K562 (cell line): ENCODE results near the gene NELFE. TPM values are rescaled to one million over a fixed set of nuclear protein-coding genes. Genes with fewer than 3 reads are reported as not detected.

Experiments used
- ADNP ChIP-seq: fragments of 200-800 bp; sonication (Bioruptor generic); IDR thresholded peaks from 2 replicates; pipeline ENCODE4 v1.6.1; 2016; ENCODE audit warnings: missing genetic modification characterization, missing compliant biosample characterization
- BHLHE40 ChIP-seq: IDR thresholded peaks from 2 replicates; pipeline ENCODE4 v1.6.1; 2011; ENCODE audit warnings: low read length, improper control_type of control experiment
- FOXA1 ChIP-seq: fragments of 450-650 bp; IDR thresholded peaks from 2 replicates; pipeline ENCODE4 v1.6.1; 2016; ENCODE audit warnings: mild to moderate bottlenecking, borderline replicate concordance
- FOXM1 ChIP-seq, 2 experiments: fragments of 450-650 bp in 1 of 2; sonication (generic) in 1 of 2; formaldehyde crosslinking in 1 of 2; IDR thresholded peaks; 2 replicates each; pipeline versions ENCODE4 v1.6.1 to v1.9.0; 2017 to 2022; ENCODE audit warnings: low read depth in 2 of 2, mild to moderate bottlenecking in 2 of 2, missing genetic modification reagents in 1 of 2, moderate library complexity in 1 of 2
- JUNB ChIP-seq: fragments of 450-650 bp; formaldehyde crosslinking; conservative IDR thresholded peaks from 2 replicates; pipeline ENCODE4 v1.4.0; 2020; ENCODE audit warnings: mild to moderate bottlenecking
- KLF10 ChIP-seq: fragments of 250-450 bp; sonication (Bioruptor Pico); IDR thresholded peaks from 2 replicates; pipeline ENCODE4 v1.6.1; 2021; ENCODE audit warnings: matching md5 sums
- MGA ChIP-seq: fragments of 450-650 bp; IDR thresholded peaks from 2 replicates; pipeline ENCODE4 v1.6.1; 2016; ENCODE audit warnings: mild to moderate bottlenecking, moderate library complexity
- PRPF4 ChIP-seq: fragments of 200-400 bp; formaldehyde crosslinking; IDR thresholded peaks from one replicate; pipeline ENCODE4 v1.6.1; 2017; ENCODE audit warnings: low read length, low read depth, mild to moderate bottlenecking; ENCODE audit not compliant: insufficient read depth, poor library complexity, severe bottlenecking
- RCOR1 ChIP-seq, 2 experiments: IDR thresholded peaks; 2 replicates each; pipeline ENCODE4 v1.6.1; 2012; ENCODE audit warnings: low read depth in 2 of 2, low read length in 2 of 2, borderline replicate concordance in 1 of 2, improper control_type of control experiment in 1 of 2
- SRSF9 ChIP-seq: fragments of 200-400 bp; formaldehyde crosslinking; IDR thresholded peaks from 2 replicates; pipeline ENCODE4 v1.6.1; 2017; ENCODE audit warnings: low read depth, low read length, borderline replicate concordance
- ZBTB8A ChIP-seq: fragments of 450-650 bp; IDR thresholded peaks from 2 replicates; pipeline ENCODE4 v1.6.1; 2018; ENCODE audit warnings: mild to moderate bottlenecking, moderate library complexity; ENCODE audit not compliant: partially characterized antibody
- ZKSCAN3 ChIP-seq: fragments of 250-450 bp; sonication (Bioruptor Pico); IDR thresholded peaks from 2 replicates; pipeline ENCODE4 v1.4.0; 2020
- ZNF655 ChIP-seq: fragments of 250-450 bp; sonication (Bioruptor Pico); IDR thresholded peaks from 2 replicates; pipeline ENCODE4 v1.5.0; 2021
- ZNF77 ChIP-seq: fragments of 250-450 bp; sonication (Bioruptor Pico); IDR thresholded peaks from 2 replicates; pipeline ENCODE4 v1.5.0; 2020
- polyA plus RNA-seq, 8 experiments: library from polyadenylated mRNA; depleted of rRNA in 4 of 8; stranded (reverse) in 5 of 8; unstranded in 3 of 8; fragments of >200 nt; fragmentation: Nextera tagmentation in 2 of 8; fragmentation: Illumina TruSeq in 1 of 8; extraction: Ambion mirVana in 2 of 8; extraction: Trizol in 1 of 8; gene quantifications; 2 replicates each; pipeline versions ENCODE4 v1.2.1 to v1.2.3, GENCODE V29; 2011 to 2014; ENCODE audit warnings: inconsistent platforms in 1 of 8, missing spikeins in 1 of 8
- total RNA-seq, 7 experiments: library from RNA; depleted of rRNA in 6 of 7; stranded (reverse); fragments of >200 nt in 6 of 7; fragmentation: Illumina TruSeq in 2 of 7; extraction: Trizol in 2 of 7; gene quantifications; 2 replicates each; pipeline versions ENCODE4 v1.2.1 to v1.2.3, GENCODE V29; 2011 to 2021; ENCODE audit warnings: low replicate concordance in 1 of 7

NELFE gene
- total and polyA plus RNA-seq, 9 of the 15 experiments (the other 6 are each of a cell fraction or from before 2014, with no cell fraction given): 15.2 to 157 (median 91.5) TPM

- TF ChIP-seq ZNF655 (no peak), BHLHE40 (peak; percentile 59), ZKSCAN3 (CRISPR knock-in tag) (no peak), ZNF77 (CRISPR knock-in tag) (no peak), RCOR1 (IDR thresholded peaks at IDR 0.05; ENCODE audit: borderline replicate concordance in 1 of 2, low read depth in 2 of 2, low read length in 2 of 2) (no peak; a peak in 1 of 4 replicates), ZBTB8A (no peak), JUNB (CRISPR knock-in tag) (no peak; the same call in 1 of the 2 replicates), KLF10 (0 out of 2 replicates have a peak, but pooled peaks have one; percentile 6), ADNP (no peak), SRSF9 (no peak), MGA (no peak; the same call in 1 of the 2 replicates), FOXA1 (no peak), FOXM1 (IDR thresholded peaks at IDR 0.05; ENCODE audit: low read depth) (no peak), FOXM1 (CRISPR knock-in tag; IDR thresholded peaks at IDR 0.05; ENCODE audit: low read depth) (peak; percentile 80; the same call in 1 of the 2 replicates), PRPF4 (no peak)
Observed at GRCh38 chr6:31958741-31959739, at the start of gene NELFE, which contains the start of gene SKIC2 (continued).
